Neural cell (in vitro differentiated cells): ENCODE data around the gene SPTSSA.
"Not testable (repeated sequence)": the region's sequence is repeated elsewhere in the genome, so short reads cannot be mapped to it uniquely, and the experiment has no call there.

Experiments used
- EP300 ChIP-seq: fragments of 450-650 bp; conservative IDR thresholded peaks from 2 replicates; pipeline ENCODE4 v1.6.1; 2014; ENCODE audit warnings: antibody characterized with exemption, mild to moderate bottlenecking, moderate library complexity; ENCODE audit not compliant: poor library complexity, severe bottlenecking
- EZH2 ChIP-seq: fragments of 200-600, 300-800 bp; shearing (Covaris generic), sonication (generic); IDR thresholded peaks from 2 replicates; pipeline ENCODE4 v1.6.1; 2014; ENCODE audit warnings: antibody characterized with exemption, low read length, borderline replicate concordance, mild to moderate bottlenecking; ENCODE audit not compliant: insufficient read depth, poor library complexity, severe bottlenecking
- MXI1 ChIP-seq: fragments of 450-650 bp; conservative IDR thresholded peaks from 2 replicates; pipeline ENCODE4 v1.6.1; 2014; ENCODE audit warnings: antibody characterized with exemption, mild to moderate bottlenecking; ENCODE audit not compliant: poor library complexity, severe bottlenecking
- POLR2AphosphoS5 ChIP-seq: IDR thresholded peaks from 2 replicates; pipeline ENCODE4 v1.6.1; 2012
- RAD21 ChIP-seq: fragments of 450-650 bp; conservative IDR thresholded peaks from 2 replicates; pipeline ENCODE4 v1.6.1; 2014; ENCODE audit warnings: antibody characterized with exemption, mild to moderate bottlenecking, moderate library complexity
- TAF1 ChIP-seq: IDR thresholded peaks from 2 replicates; pipeline ENCODE4 v1.6.1; 2012; ENCODE audit warnings: low read depth
- TF ChIP-seq, protein P1 (sequence below): fragments of 450-650 bp; IDR thresholded peaks from 2 replicates; pipeline ENCODE4 v1.5.1; 2014; ENCODE audit warnings: antibody characterized with exemption, mild to moderate bottlenecking, moderate library complexity; ENCODE audit not compliant: poor library complexity, severe bottlenecking
- TF ChIP-seq, protein P2 (sequence below): IDR thresholded peaks from 2 replicates; pipeline ENCODE4 v1.6.1; 2012; ENCODE audit warnings: borderline replicate concordance

- TF ChIP-seq, protein P1, sequence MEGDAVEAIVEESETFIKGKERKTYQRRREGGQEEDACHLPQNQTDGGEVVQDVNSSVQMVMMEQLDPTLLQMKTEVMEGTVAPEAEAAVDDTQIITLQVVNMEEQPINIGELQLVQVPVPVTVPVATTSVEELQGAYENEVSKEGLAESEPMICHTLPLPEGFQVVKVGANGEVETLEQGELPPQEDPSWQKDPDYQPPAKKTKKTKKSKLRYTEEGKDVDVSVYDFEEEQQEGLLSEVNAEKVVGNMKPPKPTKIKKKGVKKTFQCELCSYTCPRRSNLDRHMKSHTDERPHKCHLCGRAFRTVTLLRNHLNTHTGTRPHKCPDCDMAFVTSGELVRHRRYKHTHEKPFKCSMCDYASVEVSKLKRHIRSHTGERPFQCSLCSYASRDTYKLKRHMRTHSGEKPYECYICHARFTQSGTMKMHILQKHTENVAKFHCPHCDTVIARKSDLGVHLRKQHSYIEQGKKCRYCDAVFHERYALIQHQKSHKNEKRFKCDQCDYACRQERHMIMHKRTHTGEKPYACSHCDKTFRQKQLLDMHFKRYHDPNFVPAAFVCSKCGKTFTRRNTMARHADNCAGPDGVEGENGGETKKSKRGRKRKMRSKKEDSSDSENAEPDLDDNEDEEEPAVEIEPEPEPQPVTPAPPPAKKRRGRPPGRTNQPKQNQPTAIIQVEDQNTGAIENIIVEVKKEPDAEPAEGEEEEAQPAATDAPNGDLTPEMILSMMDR, result not testable (repeated sequence)
- not testable (repeated sequence) for TF ChIP-seq TAF1, RAD21, POLR2AphosphoS5, EZH2, EP300, MXI1
- TF ChIP-seq, protein P2, sequence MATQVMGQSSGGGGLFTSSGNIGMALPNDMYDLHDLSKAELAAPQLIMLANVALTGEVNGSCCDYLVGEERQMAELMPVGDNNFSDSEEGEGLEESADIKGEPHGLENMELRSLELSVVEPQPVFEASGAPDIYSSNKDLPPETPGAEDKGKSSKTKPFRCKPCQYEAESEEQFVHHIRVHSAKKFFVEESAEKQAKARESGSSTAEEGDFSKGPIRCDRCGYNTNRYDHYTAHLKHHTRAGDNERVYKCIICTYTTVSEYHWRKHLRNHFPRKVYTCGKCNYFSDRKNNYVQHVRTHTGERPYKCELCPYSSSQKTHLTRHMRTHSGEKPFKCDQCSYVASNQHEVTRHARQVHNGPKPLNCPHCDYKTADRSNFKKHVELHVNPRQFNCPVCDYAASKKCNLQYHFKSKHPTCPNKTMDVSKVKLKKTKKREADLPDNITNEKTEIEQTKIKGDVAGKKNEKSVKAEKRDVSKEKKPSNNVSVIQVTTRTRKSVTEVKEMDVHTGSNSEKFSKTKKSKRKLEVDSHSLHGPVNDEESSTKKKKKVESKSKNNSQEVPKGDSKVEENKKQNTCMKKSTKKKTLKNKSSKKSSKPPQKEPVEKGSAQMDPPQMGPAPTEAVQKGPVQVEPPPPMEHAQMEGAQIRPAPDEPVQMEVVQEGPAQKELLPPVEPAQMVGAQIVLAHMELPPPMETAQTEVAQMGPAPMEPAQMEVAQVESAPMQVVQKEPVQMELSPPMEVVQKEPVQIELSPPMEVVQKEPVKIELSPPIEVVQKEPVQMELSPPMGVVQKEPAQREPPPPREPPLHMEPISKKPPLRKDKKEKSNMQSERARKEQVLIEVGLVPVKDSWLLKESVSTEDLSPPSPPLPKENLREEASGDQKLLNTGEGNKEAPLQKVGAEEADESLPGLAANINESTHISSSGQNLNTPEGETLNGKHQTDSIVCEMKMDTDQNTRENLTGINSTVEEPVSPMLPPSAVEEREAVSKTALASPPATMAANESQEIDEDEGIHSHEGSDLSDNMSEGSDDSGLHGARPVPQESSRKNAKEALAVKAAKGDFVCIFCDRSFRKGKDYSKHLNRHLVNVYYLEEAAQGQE, result not testable (repeated sequence)
These were observed 34.0 kb downstream of the SPTSSA start for GRCh38 chr14:34428102-34428466.
